ENCODE measurements around the gene ACTR1B. TPM values are rescaled to one million over a fixed set of nuclear protein-coding genes. Genes with fewer than 3 reads are reported as not detected.

ACTR1B gene
- total and polyA plus RNA-seq, 4 donors = 36.4 to 80.0 (median 61.9) TPM

GRCh38 chr2:97702731-97703470, 39.1 kb upstream of the ACTR1B start:
- TF ChIP-seq CTCF (IDR thresholded peaks at IDR 0.05; ENCODE audit: control extremely low read depth, extremely low read depth) = no peak

GRCh38 chr2:97701851-97702465, 38.1 kb upstream of the ACTR1B start:
- Histone ChIP-seq H3K36me3 (ENCODE audit: control insufficient read depth in 4 of 4, insufficient read depth in 4 of 4, low read length in 4 of 4) (no peaks in the 10 kb centered on the region), H3K27me3 (ENCODE audit: control insufficient read depth in 3 of 3, insufficient read depth in 3 of 3, low read length in 2 of 3) (no peaks in the 10 kb centered on the region), H3K27ac (ENCODE audit: low read depth in 1 of 2, low read length in 1 of 2) (no peak overlapping the region), H3K4me3 (no peak overlapping the region), H3K9ac (ENCODE audit: insufficient read depth in 1 of 2, low read length in 2 of 2) (no peak overlapping the region), H3K4me1 (ENCODE audit: control insufficient read depth in 5 of 5, insufficient read depth in 5 of 5, low read length in 5 of 5) (no peaks in the 10 kb centered on the region), H3K9me3 (ENCODE audit: control insufficient read depth in 4 of 4, insufficient read depth in 3 of 4, low read length in 3 of 4) (no peaks in the 10 kb centered on the region)
- no peak for DNase-seq
- 86 to 88% methylated on average over 6 of the region's 6 CpGs for WGBS, 2 donors
- no peak for ATAC-seq (ENCODE audit: insufficient read depth, low FRiP score)
- TF ChIP-seq CTCF (IDR thresholded peaks at IDR 0.05; ENCODE audit: control extremely low read depth, extremely low read depth) = no peak

More at GRCh38 chr2:97702731-97703470, 39.1 kb upstream of the ACTR1B start:
- DNase-seq = no peak
- H3K27ac ChIP-seq (ENCODE audit: low read depth in 1 of 2, low read length in 1 of 2) = no peak overlapping the region
- ATAC-seq (ENCODE audit: insufficient read depth, low FRiP score) = no peak
- no peak overlapping the region for H3K9ac ChIP-seq (ENCODE audit: insufficient read depth in 1 of 2, low read length in 2 of 2)
- no peak overlapping the region for H3K4me3 ChIP-seq
- H3K36me3 ChIP-seq (ENCODE audit: control insufficient read depth in 4 of 4, insufficient read depth in 4 of 4, low read length in 4 of 4) = no peaks in the 10 kb centered on the region
- H3K4me1 ChIP-seq (ENCODE audit: control insufficient read depth in 5 of 5, insufficient read depth in 5 of 5, low read length in 5 of 5) = no peaks in the 10 kb centered on the region
- no peaks in the 10 kb centered on the region for H3K27me3 ChIP-seq (ENCODE audit: control insufficient read depth in 3 of 3, insufficient read depth in 3 of 3, low read length in 2 of 3)
- WGBS, 2 donors = 90 to 94% methylated on average over 19 of the region's 19 CpGs
- H3K9me3 ChIP-seq (ENCODE audit: control insufficient read depth in 4 of 4, insufficient read depth in 3 of 4, low read length in 3 of 4) = no peaks in the 10 kb centered on the region

GRCh38 chr2:97701186-97701585, 37.3 kb upstream of the ACTR1B start:
- WGBS, 2 donors = 81 to 91% methylated on average over 13 of the region's 13 CpGs
- DNase-seq = no peak
- H3K9me3 ChIP-seq (ENCODE audit: control insufficient read depth in 4 of 4, insufficient read depth in 3 of 4, low read length in 3 of 4) = no peaks in the 10 kb centered on the region
- H3K27ac ChIP-seq (ENCODE audit: low read depth in 1 of 2, low read length in 1 of 2) = no peak overlapping the region
- H3K4me1 ChIP-seq (ENCODE audit: control insufficient read depth in 5 of 5, insufficient read depth in 5 of 5, low read length in 5 of 5) = no peaks in the 10 kb centered on the region
- no peaks in the 10 kb centered on the region for H3K36me3 ChIP-seq (ENCODE audit: control insufficient read depth in 4 of 4, insufficient read depth in 4 of 4, low read length in 4 of 4)
- H3K4me3 ChIP-seq = no peak overlapping the region
- H3K9ac ChIP-seq (ENCODE audit: insufficient read depth in 1 of 2, low read length in 2 of 2) = no peak overlapping the region
- no peak for ATAC-seq (ENCODE audit: insufficient read depth, low FRiP score)
- H3K27me3 ChIP-seq (ENCODE audit: control insufficient read depth in 3 of 3, insufficient read depth in 3 of 3, low read length in 2 of 3) = no peaks in the 10 kb centered on the region
- no peak for TF ChIP-seq CTCF (IDR thresholded peaks at IDR 0.05; ENCODE audit: control extremely low read depth, extremely low read depth)

Measured in lung (tissue), 12 donors.